Loucy (cell line): ENCODE data around the gene MRM2.

Experiments
- H2AFZ ChIP-seq: fragments of 200-600 bp; sonication (generic); 2 replicates; pipeline ENCODE4 v1.6.0; 2016; ENCODE audit warnings: antibody characterized with exemption, mild to moderate bottlenecking, low read length, moderate library complexity
- H3F3A ChIP-seq: fragments of 200-600 bp; 2 replicates; pipeline ENCODE4 v1.6.0; 2016; ENCODE audit warnings: antibody characterized with exemption, low read depth, mild to moderate bottlenecking
- H3K27me3 ChIP-seq: fragments of 200-600 bp; sonication (generic); 2 replicates; pipeline ENCODE4 v1.6.1; 2014; ENCODE audit warnings: low read length, mild to moderate bottlenecking; ENCODE audit not compliant: insufficient read depth, poor library complexity, severe bottlenecking
- H3K36me3 ChIP-seq: fragments of 200-600 bp; sonication (generic); 2 replicates; pipeline ENCODE4 v1.6.1; 2016; ENCODE audit warnings: low read length; ENCODE audit not compliant: insufficient read depth
- H3K4me1 ChIP-seq: fragments of 200-600 bp; sonication (generic); 2 replicates; pipeline ENCODE4 v1.5.1; 2014; ENCODE audit warnings: low read length, mild to moderate bottlenecking; ENCODE audit not compliant: insufficient read depth, poor library complexity, severe bottlenecking
- H3K4me2 ChIP-seq: fragments of 200-600 bp; sonication (generic); 2 replicates; pipeline ENCODE4 v1.6.0; 2014; ENCODE audit warnings: antibody characterized with exemption, low read length, low read depth, mild to moderate bottlenecking; ENCODE audit not compliant: poor library complexity, severe bottlenecking
- H3K4me3 ChIP-seq: fragments of 200-600 bp; sonication (generic); 2 replicates; pipeline ENCODE4 v1.5.1; 2014; ENCODE audit warnings: low read length, mild to moderate bottlenecking, mixed read lengths; ENCODE audit not compliant: poor library complexity, severe bottlenecking
- H3K79me2 ChIP-seq: fragments of 200-600 bp; sonication (generic); 2 replicates; pipeline ENCODE4 v1.6.1; 2014; ENCODE audit warnings: low read length; ENCODE audit not compliant: insufficient read depth
- H3K9ac ChIP-seq: fragments of 200-600 bp; sonication (generic); 2 replicates; pipeline ENCODE4 v1.6.0; 2014; ENCODE audit warnings: mild to moderate bottlenecking, low read depth, low read length, moderate library complexity; ENCODE audit not compliant: poor library complexity, severe bottlenecking
- H3K9me2 ChIP-seq: fragments of 200-600 bp; sonication (generic); replicated peaks from 2 replicates; pipeline ENCODE4 v1.6.1; 2016; ENCODE audit warnings: low read depth, low read length, mixed read lengths
- H3K9me3 ChIP-seq: fragments of 200-600 bp; sonication (generic); 2 replicates; pipeline ENCODE4 v1.6.1; 2014; ENCODE audit warnings: mild to moderate bottlenecking, antibody characterized with exemption, low read length, low read depth; ENCODE audit not compliant: insufficient read depth
- H4K20me1 ChIP-seq: fragments of 200-600 bp; sonication (generic); 2 replicates; pipeline ENCODE4 v1.6.0; 2014; ENCODE audit warnings: antibody characterized with exemption, low read length, mild to moderate bottlenecking; ENCODE audit not compliant: insufficient read depth, poor library complexity, severe bottlenecking
- EZH2phosphoT487 ChIP-seq: fragments of 200-600 bp; IDR thresholded peaks from 2 replicates; pipeline ENCODE4 v1.6.1; 2018; ENCODE audit warnings: antibody characterized with exemption, mild to moderate bottlenecking, moderate library complexity, borderline replicate concordance
- TF ChIP-seq, protein P1 (sequence below): fragments of 200-600 bp; sonication (generic); conservative IDR thresholded peaks from 2 replicates; pipeline ENCODE4 v1.5.1; 2014; ENCODE audit warnings: mild to moderate bottlenecking, antibody characterized with exemption, low read length

The MRM2 gene

DNA sequence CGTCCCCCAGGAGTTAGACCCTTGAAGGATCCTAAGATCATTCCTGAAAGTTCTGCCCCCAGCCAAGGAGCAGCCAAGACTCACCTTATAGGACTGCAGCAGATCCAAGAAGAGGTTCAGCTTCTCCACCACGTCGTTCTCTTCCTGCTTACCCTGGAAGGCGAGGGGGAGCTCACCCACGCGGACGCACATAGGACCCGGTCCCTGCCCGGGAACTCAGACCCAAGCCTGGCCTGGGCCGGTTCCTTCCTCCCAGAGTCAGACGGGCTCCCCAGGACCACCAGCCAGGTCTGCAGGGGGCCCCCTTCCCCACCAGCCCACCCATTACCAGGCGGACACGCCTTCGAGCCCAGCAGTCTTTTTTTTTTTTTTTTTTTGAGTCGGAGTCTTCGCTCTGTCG, 15.6 kb upstream of the MRM2 start:
- Histone ChIP-seq H4K20me1 (no peaks in the 10 kb centered on the region), H3K4me2 (no peak overlapping the region), H3K4me3 (no peak overlapping the region), H3F3A (no peaks in the 10 kb centered on the region), H3K79me2 (no peaks in the 10 kb centered on the region), H2AFZ (no peak overlapping the region), H3K4me1 (no peaks in the 10 kb centered on the region), H3K27me3 (no peaks in the 10 kb centered on the region), H3K9me2 (no peaks in the 10 kb centered on the region), H3K9me3 (no peaks in the 10 kb centered on the region), H3K9ac (no peak overlapping the region), H3K36me3 (no peaks in the 10 kb centered on the region)
- TF ChIP-seq EZH2phosphoT487: no peak
- TF ChIP-seq, protein P1, sequence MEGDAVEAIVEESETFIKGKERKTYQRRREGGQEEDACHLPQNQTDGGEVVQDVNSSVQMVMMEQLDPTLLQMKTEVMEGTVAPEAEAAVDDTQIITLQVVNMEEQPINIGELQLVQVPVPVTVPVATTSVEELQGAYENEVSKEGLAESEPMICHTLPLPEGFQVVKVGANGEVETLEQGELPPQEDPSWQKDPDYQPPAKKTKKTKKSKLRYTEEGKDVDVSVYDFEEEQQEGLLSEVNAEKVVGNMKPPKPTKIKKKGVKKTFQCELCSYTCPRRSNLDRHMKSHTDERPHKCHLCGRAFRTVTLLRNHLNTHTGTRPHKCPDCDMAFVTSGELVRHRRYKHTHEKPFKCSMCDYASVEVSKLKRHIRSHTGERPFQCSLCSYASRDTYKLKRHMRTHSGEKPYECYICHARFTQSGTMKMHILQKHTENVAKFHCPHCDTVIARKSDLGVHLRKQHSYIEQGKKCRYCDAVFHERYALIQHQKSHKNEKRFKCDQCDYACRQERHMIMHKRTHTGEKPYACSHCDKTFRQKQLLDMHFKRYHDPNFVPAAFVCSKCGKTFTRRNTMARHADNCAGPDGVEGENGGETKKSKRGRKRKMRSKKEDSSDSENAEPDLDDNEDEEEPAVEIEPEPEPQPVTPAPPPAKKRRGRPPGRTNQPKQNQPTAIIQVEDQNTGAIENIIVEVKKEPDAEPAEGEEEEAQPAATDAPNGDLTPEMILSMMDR: no peak

DNA sequence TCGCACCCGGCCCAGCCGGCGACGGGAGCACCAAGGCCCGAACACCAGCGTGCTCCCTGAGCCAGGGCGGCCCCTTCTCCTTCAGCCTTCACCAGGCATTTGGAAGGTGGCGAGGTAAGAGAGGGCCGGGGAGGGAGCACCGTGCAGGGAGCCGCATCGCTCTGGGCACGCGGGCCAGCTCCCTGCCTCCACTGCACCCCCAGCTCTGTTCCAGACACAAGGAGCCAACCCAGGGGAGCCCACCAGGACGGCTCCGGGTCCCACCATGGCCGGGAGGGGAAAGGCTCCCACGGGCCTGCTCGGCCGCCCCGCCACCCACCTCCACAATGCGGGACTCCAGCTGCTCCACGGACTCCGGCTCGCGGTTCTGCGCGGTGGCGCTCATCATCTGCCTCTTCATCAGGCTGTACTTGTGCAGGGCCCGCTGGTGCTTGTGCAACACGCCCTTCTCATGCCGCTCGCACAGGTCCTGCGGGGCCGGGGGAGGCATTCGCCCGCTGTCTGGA, 15.1 kb upstream of the MRM2 start:
- Histone ChIP-seq H2AFZ (no peak overlapping the region), H3K27me3 (no peaks in the 10 kb centered on the region), H3K9me3 (no peaks in the 10 kb centered on the region), H3K79me2 (no peaks in the 10 kb centered on the region), H3F3A (no peaks in the 10 kb centered on the region), H3K9me2 (no peaks in the 10 kb centered on the region), H3K9ac (no peak overlapping the region), H4K20me1 (no peaks in the 10 kb centered on the region), H3K4me1 (peaks cover 2% of the 10 kb centered on the region), H3K36me3 (no peaks in the 10 kb centered on the region), H3K4me2 (no peak overlapping the region), H3K4me3 (no peak overlapping the region)
- TF ChIP-seq EZH2phosphoT487: no peak
- TF ChIP-seq, protein P1: no peak

DNA sequence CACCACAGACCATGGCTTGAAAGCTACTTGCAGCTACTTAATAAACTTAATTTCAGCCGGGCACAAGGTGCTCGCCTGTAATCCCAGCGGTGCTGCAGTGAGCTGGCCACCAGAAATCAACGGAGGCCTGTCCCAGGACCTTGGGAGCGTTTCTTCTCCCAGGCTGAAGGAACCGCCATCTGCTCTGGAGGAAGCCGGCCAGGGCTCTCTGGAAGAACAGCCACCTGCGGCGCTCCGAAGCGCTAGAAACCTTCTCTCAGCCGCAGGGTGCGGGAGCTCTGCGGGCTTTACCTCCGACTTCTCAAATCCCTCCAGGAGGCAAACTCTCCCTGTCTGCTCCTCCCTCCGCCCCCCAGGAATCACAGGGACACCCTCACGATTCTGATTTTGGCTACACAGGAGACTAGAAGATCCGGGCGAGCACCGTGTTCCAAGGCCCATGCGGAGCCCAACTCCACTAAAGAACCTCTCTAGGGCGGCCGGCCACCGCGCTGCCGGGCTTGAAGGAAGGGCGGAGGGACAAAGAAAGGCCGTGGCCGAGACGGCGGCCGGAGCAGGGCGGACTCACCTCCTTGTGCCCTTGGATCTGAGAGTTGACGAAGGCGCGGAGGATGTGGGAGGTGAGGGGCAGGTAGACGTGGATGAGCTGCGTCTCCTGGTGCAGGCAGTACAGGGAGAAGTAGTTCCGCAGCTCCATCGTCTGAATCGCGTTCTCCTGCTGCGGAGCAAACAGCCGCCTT, 14.5 kb upstream of the MRM2 start:
- Histone ChIP-seq H3K36me3 (peaks cover 2% of the 10 kb centered on the region; the same call in 1 of the 2 replicates), H3K27me3 (no peaks in the 10 kb centered on the region), H2AFZ (no peak overlapping the region), H3K9ac (no peak overlapping the region), H3K4me1 (peaks cover 8% of the 10 kb centered on the region), H3K9me3 (no peaks in the 10 kb centered on the region), H3K79me2 (peaks cover 3% of the 10 kb centered on the region; the same call in 1 of the 2 replicates), H3K4me3 (no peak overlapping the region), H4K20me1 (no peaks in the 10 kb centered on the region), H3K4me2 (no peak overlapping the region), H3F3A (no peaks in the 10 kb centered on the region), H3K9me2 (no peaks in the 10 kb centered on the region)
- TF ChIP-seq EZH2phosphoT487: no peak
- TF ChIP-seq, protein P1: no peak
